AG09319 (cell line): Measurements from ENCODE around the gene SLC9A9.

Source experiments
- DNase-seq: peaks from one replicate; pipeline ENCODE4 v3.0.0-alpha.2; 2010; ENCODE audit warnings: low read depth; ENCODE audit errors: extremely low read depth
- CTCF ChIP-seq: IDR thresholded peaks from 2 replicates; pipeline ENCODE4 v1.5.1; 2011; ENCODE audit warnings: low read depth, mild to moderate bottlenecking, inconsistent platforms, low read length, moderate library complexity

Gene SLC9A9

GRCh38 chr3:143430568-143430967 is 417.7 kb downstream of the SLC9A9 start:
- TF ChIP-seq CTCF, result no peak
- DNase-seq, result no peak

- TF ChIP-seq CTCF, result no peak
- DNase-seq, result no peak
Measured at GRCh38 chr3:143429628-143430514, 418.4 kb downstream of the SLC9A9 start.

GRCh38 chr3:143428294-143428693 is 420.0 kb downstream of the SLC9A9 start:
- no peak for DNase-seq
- TF ChIP-seq CTCF, result no peak

- DNase-seq, result no peak
- no peak for TF ChIP-seq CTCF
Measured at GRCh38 chr3:143427631-143428030, 420.6 kb downstream of the SLC9A9 start.

GRCh38 chr3:143424874-143425273 is 423.4 kb downstream of the SLC9A9 start:
- no peak for DNase-seq
- no peak for TF ChIP-seq CTCF

- no peak for DNase-seq
- TF ChIP-seq CTCF, result no peak
Measured at GRCh38 chr3:143421556-143421955, 426.7 kb downstream of the SLC9A9 start.

GRCh38 chr3:143419611-143420010 is 428.7 kb downstream of the SLC9A9 start:
- DNase-seq, result no peak
- no peak for TF ChIP-seq CTCF
